ENCODE data around the gene PRICKLE4. TPM values are rescaled to one million over a fixed set of nuclear protein-coding genes. Genes with fewer than 3 reads are reported as not detected.
A peak's percentile ranks its signal among the peaks of the same experiment; 100 is the strongest.

Gene PRICKLE4
- total RNA-seq, 1 experiment from 2014 or later: 1.5 TPM

GRCh38 chr6:41787219-41787917 lies 6.8 kb downstream of the PRICKLE4 start, which contains the start of gene TOMM6 (continued):
- no peak for TF ChIP-seq IRF2 (CRISPR knock-in tag; IDR thresholded peaks at IDR 0.05; ENCODE audit: borderline replicate concordance, low read depth)
- 0 out of 2 replicates have a peak, but pooled peaks have one; percentile 21 for TF ChIP-seq ZNF263 (CRISPR knock-in tag; IDR thresholded peaks at IDR 0.05; ENCODE audit: low read depth)
- TF ChIP-seq ETV6 (CRISPR knock-in tag; IDR thresholded peaks at IDR 0.05): 0 out of 2 replicates have a peak, but pooled peaks have one; percentile 60
- no peak for TF ChIP-seq JUN (CRISPR knock-in tag; IDR thresholded peaks at IDR 0.05)
- peak; percentile 64; the same call in 1 of the 2 replicates for TF ChIP-seq E2F5 (CRISPR knock-in tag; IDR thresholded peaks at IDR 0.05)
- TF ChIP-seq CREM (CRISPR knock-in tag; IDR thresholded peaks at IDR 0.05): peak; percentile 98
- TF ChIP-seq HMGXB4 (CRISPR knock-in tag; IDR thresholded peaks at IDR 0.05): peak; percentile 92
- TF ChIP-seq FOXJ3 (CRISPR knock-in tag; IDR thresholded peaks at IDR 0.05; ENCODE audit: borderline replicate concordance): no peak
- no peak for TF ChIP-seq ZNF416 (CRISPR knock-in tag; IDR thresholded peaks at IDR 0.05)
- no peak for TF ChIP-seq TCF7 (CRISPR knock-in tag; IDR thresholded peaks at IDR 0.05; ENCODE audit: low read depth)
- no peak for TF ChIP-seq ZNF317 (CRISPR knock-in tag; IDR thresholded peaks at IDR 0.05; ENCODE audit: borderline replicate concordance, low read depth)
- no peak for TF ChIP-seq ZMAT4 (CRISPR knock-in tag; IDR thresholded peaks at IDR 0.05)
- no peak for TF ChIP-seq ZNF219 (CRISPR knock-in tag; IDR thresholded peaks at IDR 0.05; ENCODE audit: borderline replicate concordance)
- TF ChIP-seq FOXK1 (CRISPR knock-in tag; IDR thresholded peaks at IDR 0.05): peak; percentile 82
- TF ChIP-seq ELF4 (CRISPR knock-in tag; IDR thresholded peaks at IDR 0.05; ENCODE audit: low read depth): no peak
- 0 out of 2 replicates have a peak, but pooled peaks have one; percentile 7 for TF ChIP-seq PREB (CRISPR knock-in tag; IDR thresholded peaks at IDR 0.05; ENCODE audit: borderline replicate concordance)
- TF ChIP-seq ARID4B (CRISPR knock-in tag; IDR thresholded peaks at IDR 0.05; ENCODE audit: borderline replicate concordance): peak; percentile 25; the same call in 1 of the 2 replicates
- no peak for TF ChIP-seq GRHL2 (CRISPR knock-in tag; IDR thresholded peaks at IDR 0.05; ENCODE audit: insufficient replicate concordance, severe bottlenecking)
- no peak for TF ChIP-seq ZNF671 (CRISPR knock-in tag; IDR thresholded peaks at IDR 0.05)
- no peak for TF ChIP-seq KAT7 (CRISPR knock-in tag; IDR thresholded peaks at IDR 0.05; ENCODE audit: borderline replicate concordance)
- 0 out of 2 replicates have a peak, but pooled peaks have one; percentile 52 for TF ChIP-seq ATF2 (CRISPR knock-in tag; IDR thresholded peaks at IDR 0.05; ENCODE audit: borderline replicate concordance, low read depth)
- TF ChIP-seq MYBL2 (CRISPR knock-in tag; IDR thresholded peaks at IDR 0.05): peak; percentile 83; the same call in 1 of the 2 replicates
- peak; percentile 85; the same call in 1 of the 2 replicates for TF ChIP-seq ATF1 (CRISPR knock-in tag; IDR thresholded peaks at IDR 0.05)
- TF ChIP-seq ZBTB21 (CRISPR knock-in tag; IDR thresholded peaks at IDR 0.05; ENCODE audit: borderline replicate concordance): no peak
- no peak for TF ChIP-seq USF2 (CRISPR knock-in tag; IDR thresholded peaks at IDR 0.05)
- no peak; the same call in 1 of the 2 replicates for TF ChIP-seq ZNF121 (CRISPR knock-in tag; IDR thresholded peaks at IDR 0.05)
- no peak for TF ChIP-seq CDX4 (CRISPR knock-in tag; IDR thresholded peaks at IDR 0.05; ENCODE audit: borderline replicate concordance)
